ENCODE data around the gene LMNTD2. TPM values are rescaled to one million over a fixed set of nuclear protein-coding genes. Genes with fewer than 3 reads are reported as not detected.

The LMNTD2 gene
- total RNA-seq, 1 donor from 2014 or later, result 19.3 TPM

DNA sequence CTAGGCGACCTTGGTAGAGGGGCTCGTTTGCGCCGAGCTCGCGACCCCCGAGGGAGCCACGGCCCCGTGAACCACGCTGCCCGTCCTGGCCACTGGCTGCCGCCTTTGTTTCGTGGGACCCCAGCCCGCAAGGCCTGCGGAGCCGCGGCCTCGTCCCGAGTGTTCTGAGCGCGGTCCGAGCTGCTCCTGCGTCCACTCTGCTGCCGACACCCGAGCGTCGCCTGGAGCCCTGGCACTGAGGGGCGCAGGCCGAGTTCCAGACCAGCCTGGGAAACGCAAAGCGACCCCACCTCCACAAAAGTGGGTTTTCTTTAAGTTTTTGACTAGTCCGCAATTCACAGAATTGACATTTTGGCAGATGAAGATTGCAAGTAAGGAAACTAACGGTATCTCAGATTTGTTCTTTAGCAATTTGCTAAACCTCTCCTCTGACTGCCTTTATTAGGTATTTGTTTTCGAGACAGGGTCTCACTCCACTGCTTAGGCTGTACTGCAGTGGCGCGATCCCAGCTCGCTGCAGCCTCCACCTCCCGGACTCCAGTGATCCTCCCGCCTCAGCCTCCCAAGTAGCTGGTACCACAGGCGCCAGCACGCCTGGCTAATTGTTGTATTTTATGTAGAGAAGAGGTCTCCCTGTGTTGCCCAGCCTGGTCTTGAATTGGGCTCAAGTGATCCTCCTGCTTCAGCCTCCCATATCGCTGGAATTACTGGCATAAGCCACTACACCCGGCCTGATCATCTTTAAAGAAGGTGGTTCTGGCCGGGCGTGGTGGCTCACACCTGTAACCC lies 52.6 kb downstream of the LMNTD2 start:
- Mint-ChIP-seq H3K27me3 (no peaks in the 10 kb centered on the region), H3K4me1 (ENCODE audit: low read depth) (peaks cover 4% of the 10 kb centered on the region), H3K36me3 (ENCODE audit: insufficient read depth) (peaks cover 6% of the 10 kb centered on the region), H3K27ac (peak overlapping the region; percentile 73), H3K9me3 (ENCODE audit: low read depth) (no peaks in the 10 kb centered on the region), H3K4me3 (ENCODE audit: low read depth) (peak overlapping the region; percentile 96)
- TF ChIP-seq, protein P1, sequence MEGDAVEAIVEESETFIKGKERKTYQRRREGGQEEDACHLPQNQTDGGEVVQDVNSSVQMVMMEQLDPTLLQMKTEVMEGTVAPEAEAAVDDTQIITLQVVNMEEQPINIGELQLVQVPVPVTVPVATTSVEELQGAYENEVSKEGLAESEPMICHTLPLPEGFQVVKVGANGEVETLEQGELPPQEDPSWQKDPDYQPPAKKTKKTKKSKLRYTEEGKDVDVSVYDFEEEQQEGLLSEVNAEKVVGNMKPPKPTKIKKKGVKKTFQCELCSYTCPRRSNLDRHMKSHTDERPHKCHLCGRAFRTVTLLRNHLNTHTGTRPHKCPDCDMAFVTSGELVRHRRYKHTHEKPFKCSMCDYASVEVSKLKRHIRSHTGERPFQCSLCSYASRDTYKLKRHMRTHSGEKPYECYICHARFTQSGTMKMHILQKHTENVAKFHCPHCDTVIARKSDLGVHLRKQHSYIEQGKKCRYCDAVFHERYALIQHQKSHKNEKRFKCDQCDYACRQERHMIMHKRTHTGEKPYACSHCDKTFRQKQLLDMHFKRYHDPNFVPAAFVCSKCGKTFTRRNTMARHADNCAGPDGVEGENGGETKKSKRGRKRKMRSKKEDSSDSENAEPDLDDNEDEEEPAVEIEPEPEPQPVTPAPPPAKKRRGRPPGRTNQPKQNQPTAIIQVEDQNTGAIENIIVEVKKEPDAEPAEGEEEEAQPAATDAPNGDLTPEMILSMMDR (IDR thresholded peaks at IDR 0.05; ENCODE audit: unreplicated experiment), result no peak
- DNase-seq (ENCODE audit: low spot score, unreplicated experiment), result no peak

DNA sequence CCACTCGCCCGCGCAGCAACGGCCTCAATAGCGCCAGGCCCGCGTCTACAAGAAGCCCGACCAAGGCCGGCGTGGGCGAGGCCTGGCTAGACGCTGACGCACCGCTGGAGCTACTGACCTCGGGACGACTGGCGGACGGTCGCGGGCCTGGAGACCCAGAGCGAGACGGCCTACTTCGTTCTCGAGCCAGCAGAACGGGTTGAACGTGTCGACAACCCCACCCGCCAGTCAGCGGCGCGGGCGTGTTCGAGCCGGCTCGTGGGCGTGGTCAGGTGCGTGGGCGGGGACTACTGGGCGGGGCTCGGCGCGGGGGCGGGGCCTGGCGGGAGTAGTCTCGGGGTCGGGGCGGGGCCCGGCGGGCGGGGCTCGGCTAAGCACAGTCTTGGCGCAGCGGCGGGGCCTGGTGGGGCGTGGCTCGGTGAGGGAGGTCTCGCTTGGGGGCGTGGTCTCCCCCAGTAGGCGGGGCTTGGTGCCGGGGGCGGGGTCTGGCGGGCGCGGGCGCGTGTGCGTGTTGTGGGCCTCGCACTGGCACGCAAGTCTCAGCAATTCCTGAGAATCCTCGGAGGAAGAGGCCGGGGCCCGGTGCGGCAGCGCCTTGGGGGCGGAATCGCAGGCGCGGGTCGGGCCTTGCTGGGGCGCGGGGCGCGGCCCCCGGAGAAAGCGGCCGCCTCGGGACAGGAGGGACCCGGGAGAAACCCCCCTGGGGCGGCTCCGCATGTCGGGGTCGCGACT lies 53.4 kb downstream of the LMNTD2 start, which contains the start of gene RNH1:
RNH1 (minus strand) TSS at position 248 of the 732 bp plus-strand sequence. CDS start 5,080 bp downstream, outside the sequence.
- TF ChIP-seq, protein P1 (IDR thresholded peaks at IDR 0.05; ENCODE audit: unreplicated experiment), result no peak
- Mint-ChIP-seq H3K4me3 (ENCODE audit: low read depth) (peak within 1 kb of the TSS; percentile 96), H3K9me3 (ENCODE audit: low read depth) (no peaks in the 10 kb centered on the region), H3K36me3 (ENCODE audit: insufficient read depth) (peaks cover 6% of the 10 kb centered on the region), H3K27ac (peak within 1 kb of the TSS; percentile 99), H3K27me3 (no peaks in the 10 kb centered on the region), H3K4me1 (ENCODE audit: low read depth) (peaks cover 4% of the 10 kb centered on the region)
- DNase-seq (ENCODE audit: low spot score, unreplicated experiment), result peak; percentile 98

DNA sequence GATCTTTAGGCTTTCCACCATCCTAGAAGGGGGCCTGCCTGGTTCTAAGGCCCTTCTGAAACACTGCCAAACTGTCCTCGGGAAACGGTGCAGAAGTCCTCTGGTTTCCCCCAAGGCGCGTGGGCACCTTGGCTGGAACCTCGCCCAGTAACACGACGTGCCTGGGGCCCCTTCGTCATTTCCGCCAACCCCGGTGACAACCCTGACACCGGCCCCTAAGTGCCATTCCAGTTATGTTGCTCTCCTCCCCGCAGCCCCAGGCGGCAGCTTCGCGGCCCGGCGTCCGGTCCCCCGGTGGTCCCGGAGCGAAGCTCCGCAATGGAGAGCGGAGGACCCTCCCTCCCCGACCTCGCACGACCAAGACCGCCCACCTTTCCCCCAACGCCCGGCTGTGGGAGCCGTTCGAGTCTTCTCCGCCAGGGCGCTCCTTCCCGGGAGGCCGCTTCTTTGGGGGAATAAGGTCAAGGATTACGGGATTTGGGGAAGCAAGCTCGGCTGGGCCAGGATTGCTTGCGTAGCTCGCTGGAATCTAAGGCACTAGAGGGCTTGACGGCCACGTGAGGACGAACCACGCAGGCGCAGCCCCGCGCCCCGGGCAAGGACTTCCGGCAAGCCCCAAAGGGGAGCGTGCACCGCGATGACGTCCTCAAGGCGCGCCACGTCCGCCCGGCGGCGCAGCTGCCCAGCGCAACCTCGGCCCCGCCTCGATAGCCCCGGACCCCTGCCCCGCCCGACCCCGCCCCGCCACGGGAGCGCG lies 54.1 kb downstream of the LMNTD2 start:
- H3K4me1 Mint-ChIP-seq (ENCODE audit: low read depth), result peaks cover 4% of the 10 kb centered on the region
- peak overlapping the region; percentile 96 for H3K4me3 Mint-ChIP-seq (ENCODE audit: low read depth)
- no peaks in the 10 kb centered on the region for H3K9me3 Mint-ChIP-seq (ENCODE audit: low read depth)
- peaks cover 3% of the 10 kb centered on the region for H3K36me3 Mint-ChIP-seq (ENCODE audit: insufficient read depth)
- TF ChIP-seq, protein P1 (IDR thresholded peaks at IDR 0.05; ENCODE audit: unreplicated experiment), result peak; percentile 30
- no peaks in the 10 kb centered on the region for H3K27me3 Mint-ChIP-seq
- peak overlapping the region; percentile 99 for H3K27ac Mint-ChIP-seq
- peak; percentile 94 for DNase-seq (ENCODE audit: low spot score, unreplicated experiment)

DNA sequence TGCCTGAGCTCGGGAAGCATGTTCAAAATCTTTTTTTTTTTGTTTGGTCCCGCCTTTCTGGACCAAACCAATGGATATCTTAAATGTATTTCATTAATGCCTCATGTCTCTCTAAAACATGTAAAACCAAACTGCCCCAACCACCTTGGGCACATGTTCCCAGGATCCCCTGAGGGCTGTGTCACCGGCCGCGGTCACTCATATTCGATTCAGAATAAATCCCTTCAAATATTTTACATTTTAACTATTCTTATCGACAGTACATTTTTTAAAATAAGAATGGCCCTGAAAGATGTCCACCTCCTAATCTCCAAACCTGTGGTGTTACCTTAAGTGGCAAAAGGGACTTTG lies 55.6 kb downstream of the LMNTD2 start:
- DNase-seq (ENCODE audit: low spot score, unreplicated experiment), result no peak
- no peaks in the 10 kb centered on the region for H3K9me3 Mint-ChIP-seq (ENCODE audit: low read depth)
- H3K4me1 Mint-ChIP-seq (ENCODE audit: low read depth), result peaks cover 4% of the 10 kb centered on the region
- no peaks in the 10 kb centered on the region for H3K27me3 Mint-ChIP-seq
- H3K36me3 Mint-ChIP-seq (ENCODE audit: insufficient read depth), result peaks cover 4% of the 10 kb centered on the region
- TF ChIP-seq, protein P1 (IDR thresholded peaks at IDR 0.05; ENCODE audit: unreplicated experiment), result no peak
- H3K4me3 Mint-ChIP-seq (ENCODE audit: low read depth), result peak overlapping the region; percentile 96
- H3K27ac Mint-ChIP-seq, result peak overlapping the region; percentile 24

Small RNA genes lying within 50 kb of the gene (microRNA-seq; reads per million reads assigned to microRNA genes)
- 437 reads per million, percentile 72 among the genes with 10 or more reads in this experiment for gene MIR210 (ENCODE audit: borderline number of aligned reads, unreplicated experiment)

Other genes with a start within 250 kb of the LMNTD2 start
- 2.3 TPM in 2 replicates for gene IFITM1, start 246.7 kb downstream of the LMNTD2 start, total RNA-seq
- 99.3 and 105 TPM in 2 replicates for gene IFITM3, start 239.9 kb downstream of the LMNTD2 start, total RNA-seq
- 277 and 294 TPM in 2 replicates for gene B4GALNT4, start 191.2 kb downstream of the LMNTD2 start, total RNA-seq
- gene PKP3, start 166.5 kb downstream of the LMNTD2 start, total RNA-seq, result 55.9 and 56.9 TPM in 2 replicates
- gene SIGIRR, start 145.7 kb downstream of the LMNTD2 start, total RNA-seq, result 111 and 117 TPM in 2 replicates
- 31.0 and 34.6 TPM in 2 replicates for gene ANO9, start 118.7 kb downstream of the LMNTD2 start, total RNA-seq
- 48.2 and 50.4 TPM in 2 replicates for gene PTDSS2, start 110.5 kb downstream of the LMNTD2 start, total RNA-seq
- 49.4 and 52.6 TPM in 2 replicates for gene RNH1, start 53.5 kb downstream of the LMNTD2 start, total RNA-seq
- 53.4 and 61.6 TPM in 2 replicates for gene HRAS, start 25.2 kb downstream of the LMNTD2 start, total RNA-seq
- 5.1 and 5.4 TPM in 2 replicates for gene LRRC56, start 23.2 kb downstream of the LMNTD2 start, total RNA-seq
- 38.2 and 40.8 TPM in 2 replicates for gene RASSF7, start 232 bp upstream of the LMNTD2 start, total RNA-seq
- 44.4 and 44.9 TPM in 2 replicates for gene PHRF1, start 15.7 kb upstream of the LMNTD2 start, total RNA-seq
- 8.7 and 12.6 TPM in 2 replicates for gene IRF7, start 55.2 kb upstream of the LMNTD2 start, total RNA-seq
- gene CDHR5, start 64.2 kb upstream of the LMNTD2 start, total RNA-seq, result 0.24 and 0.98 TPM in 2 replicates
- 2.9 and 3.8 TPM in 2 replicates for gene SCT, start 66.4 kb upstream of the LMNTD2 start, total RNA-seq
- 1.1 and 2.7 TPM in 2 replicates for gene DRD4, start 76.5 kb upstream of the LMNTD2 start, total RNA-seq
- gene DEAF1, start 134.5 kb upstream of the LMNTD2 start, total RNA-seq, result 49.2 and 57.0 TPM in 2 replicates
- 29.4 and 32.6 TPM in 2 replicates for gene TMEM80, start 135.1 kb upstream of the LMNTD2 start, total RNA-seq
- 100.0 and 111 TPM in 2 replicates for gene EPS8L2, start 145.5 kb upstream of the LMNTD2 start, total RNA-seq
- 112 and 120 TPM in 2 replicates for gene TALDO1, start 186.7 kb upstream of the LMNTD2 start, total RNA-seq
- gene GATD1, start 216.7 kb upstream of the LMNTD2 start, total RNA-seq, result 74.1 and 75.4 TPM in 2 replicates
- gene CEND1, start 229.4 kb upstream of the LMNTD2 start, total RNA-seq, result not detected in 2 replicates
- gene SLC25A22, start 237.5 kb upstream of the LMNTD2 start, total RNA-seq, result 40.5 and 48.9 TPM in 2 replicates
- 33.3 and 35.0 TPM in 2 replicates for gene PIDD1, start 244.5 kb upstream of the LMNTD2 start, total RNA-seq
- 1,463 and 1,530 TPM in 2 replicates for gene RPLP2, start 249.2 kb upstream of the LMNTD2 start, total RNA-seq

Measured in progenitor cell of endocrine pancreas (in vitro differentiated cells).